HepG2 (cell line): ENCODE results near the gene THAP5. TPM values are rescaled to one million over a fixed set of nuclear protein-coding genes. Genes with fewer than 3 reads are reported as not detected.

ENCODE experiments used
- CBX2 ChIP-seq, 2 experiments: fragments of 200-600 bp in 1 of 2; sonication (generic); formaldehyde crosslinking in 1 of 2; IDR thresholded peaks; 2 replicates each; pipeline versions ENCODE4 v1.7.0 to v1.8.1; 2018 to 2022; ENCODE audit warnings: low read depth in 2 of 2, low read length in 1 of 2, mild to moderate bottlenecking in 1 of 2, missing genetic modification reagents in 1 of 2
- FIP1L1 ChIP-seq: fragments of 200-400 bp; formaldehyde crosslinking; IDR thresholded peaks from 2 replicates; pipeline ENCODE4 v1.6.1; 2018; ENCODE audit warnings: low read depth, mild to moderate bottlenecking, low read length, moderate library complexity, borderline replicate concordance; ENCODE audit not compliant: insufficient read depth
- MED13 ChIP-seq: sonication (generic); formaldehyde crosslinking; IDR thresholded peaks from 2 replicates; pipeline ENCODE4 v1.5.0; 2020; ENCODE audit warnings: missing genetic modification reagents
- MXD4 ChIP-seq: IDR thresholded peaks from 2 replicates; pipeline ENCODE4 v1.6.1; 2016; ENCODE audit warnings: mild to moderate bottlenecking, missing biosample characterization, missing genetic modification reagents
- NR2F6 ChIP-seq, 2 experiments: IDR thresholded peaks; 2 replicates each; pipeline ENCODE4 v1.6.1; 2016; ENCODE audit warnings: antibody characterized with exemption in 1 of 2, mild to moderate bottlenecking in 1 of 2
- NR3C1 ChIP-seq: sonication (generic); formaldehyde crosslinking; IDR thresholded peaks from 2 replicates; pipeline ENCODE4 v1.4.0; 2020; ENCODE audit warnings: missing genetic modification reagents
- PPARG ChIP-seq: conservative IDR thresholded peaks from 2 replicates; pipeline ENCODE4 v1.6.1; 2016; ENCODE audit warnings: missing biosample characterization, missing genetic modification reagents
- RBM22 ChIP-seq: fragments of 200-400 bp; formaldehyde crosslinking; optimal IDR thresholded peaks from 2 replicates; pipeline ENCODE3; 2017; ENCODE audit warnings: mild to moderate bottlenecking, low read length, moderate library complexity
- SIX4 ChIP-seq: sonication (generic); formaldehyde crosslinking; IDR thresholded peaks from 2 replicates; pipeline ENCODE4 v1.4.0; 2020; ENCODE audit warnings: missing genetic modification reagents
- TRAFD1 ChIP-seq: sonication (generic); formaldehyde crosslinking; IDR thresholded peaks from 2 replicates; pipeline ENCODE4 v1.5.1; 2020; ENCODE audit warnings: missing genetic modification reagents, mild to moderate bottlenecking, borderline replicate concordance
- YY1 ChIP-seq: IDR thresholded peaks from 2 replicates; pipeline ENCODE4 v1.6.1; 2011; ENCODE audit warnings: low read length, low read depth, moderate library complexity, mild to moderate bottlenecking; ENCODE audit not compliant: insufficient read depth, insufficient replicate concordance
- ZBTB3 ChIP-seq: sonication (generic); formaldehyde crosslinking; IDR thresholded peaks from 2 replicates; pipeline ENCODE4 v1.4.0; 2020; ENCODE audit warnings: low read depth, mild to moderate bottlenecking, moderate library complexity, missing genetic modification reagents, borderline replicate concordance
- ZFAT ChIP-seq: sonication (generic); formaldehyde crosslinking; conservative IDR thresholded peaks from 2 replicates; pipeline ENCODE4 v1.8.1; 2023; ENCODE audit warnings: missing genetic modification reagents, inconsistent platforms
- ZFP37 ChIP-seq: sonication (generic); formaldehyde crosslinking; IDR thresholded peaks from 2 replicates; pipeline ENCODE4 v1.4.0; 2020; ENCODE audit warnings: missing genetic modification reagents, borderline replicate concordance
- ZNF180 ChIP-seq: sonication (generic); formaldehyde crosslinking; IDR thresholded peaks from 2 replicates; pipeline ENCODE4 v1.4.0; 2020; ENCODE audit warnings: low read depth, missing genetic modification reagents, borderline replicate concordance
- ZNF501 ChIP-seq: sonication (generic); formaldehyde crosslinking; IDR thresholded peaks from 2 replicates; pipeline ENCODE4 v1.5.1; 2020; ENCODE audit warnings: mild to moderate bottlenecking, moderate library complexity, missing genetic modification reagents
- polyA plus RNA-seq, 8 experiments: library from polyadenylated mRNA; depleted of rRNA in 3 of 8; stranded (reverse) in 7 of 8; unstranded in 1 of 8; fragments of >200 nt; fragmentation: Illumina TruSeq in 4 of 8; extraction: Trizol in 4 of 8; gene quantifications; 2 replicates each; pipeline versions ENCODE4 v1.2.1 to v1.2.3, GENCODE V29; 2011 to 2016; ENCODE audit warnings: low read depth in 4 of 8, missing spikeins in 1 of 8, mixed read lengths in 1 of 8; ENCODE audit not compliant: insufficient read depth in 1 of 8
- total RNA-seq, 5 experiments: library from RNA; depleted of rRNA; stranded (reverse); fragments of >200 nt; fragmentation: Illumina TruSeq; extraction: Trizol; gene quantifications; 2 replicates each; pipeline ENCODE4 v1.2.3, GENCODE V29; 2016; ENCODE audit warnings: low read depth in 1 of 5
- TF ChIP-seq, protein P1 (sequence below): sonication (generic); formaldehyde crosslinking; IDR thresholded peaks from 2 replicates; pipeline ENCODE4 v1.4.0; 2020; ENCODE audit warnings: missing genetic modification reagents
- TF ChIP-seq, protein P2 (sequence below): sonication (generic); formaldehyde crosslinking; IDR thresholded peaks from 2 replicates; pipeline ENCODE4 v1.5.1; 2020; ENCODE audit warnings: missing genetic modification reagents, mild to moderate bottlenecking, borderline replicate concordance
- TF ChIP-seq, protein P3 (sequence below): sonication (generic); formaldehyde crosslinking; IDR thresholded peaks from 2 replicates; pipeline ENCODE4 v1.4.0; 2020; ENCODE audit warnings: mild to moderate bottlenecking, missing genetic modification reagents

Gene THAP5
- total and polyA plus RNA-seq, 2 of the 13 experiments (the other 11 are each of a cell fraction or from before 2014, with no cell fraction given), result 3.6 to 11.8 TPM

GRCh38 chr7:108569381-108570145 is at the start of gene THAP5, which contains the start of gene DNAJB9 (continued):
- TF ChIP-seq, protein P1, sequence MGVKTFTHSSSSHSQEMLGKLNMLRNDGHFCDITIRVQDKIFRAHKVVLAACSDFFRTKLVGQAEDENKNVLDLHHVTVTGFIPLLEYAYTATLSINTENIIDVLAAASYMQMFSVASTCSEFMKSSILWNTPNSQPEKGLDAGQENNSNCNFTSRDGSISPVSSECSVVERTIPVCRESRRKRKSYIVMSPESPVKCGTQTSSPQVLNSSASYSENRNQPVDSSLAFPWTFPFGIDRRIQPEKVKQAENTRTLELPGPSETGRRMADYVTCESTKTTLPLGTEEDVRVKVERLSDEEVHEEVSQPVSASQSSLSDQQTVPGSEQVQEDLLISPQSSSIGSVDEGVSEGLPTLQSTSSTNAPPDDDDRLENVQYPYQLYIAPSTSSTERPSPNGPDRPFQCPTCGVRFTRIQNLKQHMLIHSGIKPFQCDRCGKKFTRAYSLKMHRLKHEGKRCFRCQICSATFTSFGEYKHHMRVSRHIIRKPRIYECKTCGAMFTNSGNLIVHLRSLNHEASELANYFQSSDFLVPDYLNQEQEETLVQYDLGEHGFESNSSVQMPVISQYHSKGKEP (CRISPR knock-in tag), result no peak; the same call in 1 of the 2 replicates
- TF ChIP-seq MXD4 (CRISPR knock-in tag) (peak; percentile 87), NR2F6 (IDR thresholded peaks at IDR 0.05) (no peak), NR2F6 (CRISPR knock-in tag; IDR thresholded peaks at IDR 0.05) (0 out of 2 replicates have a peak, but pooled peaks have one; percentile 12), PPARG (peak; percentile 43; the same call in 1 of the 2 replicates), ZNF501 (CRISPR knock-in tag) (peak; percentile 98), RBM22 (no peak), CBX2 (IDR thresholded peaks at IDR 0.05; ENCODE audit: low read depth, low read length) (no peak), CBX2 (CRISPR knock-in tag; IDR thresholded peaks at IDR 0.05; ENCODE audit: low read depth) (no peak), ZBTB3 (no peak; the same call in 1 of the 2 replicates), ZNF180 (CRISPR knock-in tag) (no peak), FIP1L1 (peak; percentile 74; the same call in 1 of the 2 replicates), ZFP37 (peak; percentile 89), NR3C1 (CRISPR knock-in tag) (no peak), TRAFD1 (no peak), ZFAT (CRISPR knock-in tag) (no peak; the same call in 1 of the 2 replicates), MED13 (CRISPR knock-in tag) (peak; percentile 92), SIX4 (CRISPR knock-in tag) (no peak), YY1 (no peak)
- TF ChIP-seq, protein P2, sequence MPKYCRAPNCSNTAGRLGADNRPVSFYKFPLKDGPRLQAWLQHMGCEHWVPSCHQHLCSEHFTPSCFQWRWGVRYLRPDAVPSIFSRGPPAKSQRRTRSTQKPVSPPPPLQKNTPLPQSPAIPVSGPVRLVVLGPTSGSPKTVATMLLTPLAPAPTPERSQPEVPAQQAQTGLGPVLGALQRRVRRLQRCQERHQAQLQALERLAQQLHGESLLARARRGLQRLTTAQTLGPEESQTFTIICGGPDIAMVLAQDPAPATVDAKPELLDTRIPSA (CRISPR knock-in tag), result no peak; the same call in 1 of the 2 replicates
- TF ChIP-seq, protein P3, sequence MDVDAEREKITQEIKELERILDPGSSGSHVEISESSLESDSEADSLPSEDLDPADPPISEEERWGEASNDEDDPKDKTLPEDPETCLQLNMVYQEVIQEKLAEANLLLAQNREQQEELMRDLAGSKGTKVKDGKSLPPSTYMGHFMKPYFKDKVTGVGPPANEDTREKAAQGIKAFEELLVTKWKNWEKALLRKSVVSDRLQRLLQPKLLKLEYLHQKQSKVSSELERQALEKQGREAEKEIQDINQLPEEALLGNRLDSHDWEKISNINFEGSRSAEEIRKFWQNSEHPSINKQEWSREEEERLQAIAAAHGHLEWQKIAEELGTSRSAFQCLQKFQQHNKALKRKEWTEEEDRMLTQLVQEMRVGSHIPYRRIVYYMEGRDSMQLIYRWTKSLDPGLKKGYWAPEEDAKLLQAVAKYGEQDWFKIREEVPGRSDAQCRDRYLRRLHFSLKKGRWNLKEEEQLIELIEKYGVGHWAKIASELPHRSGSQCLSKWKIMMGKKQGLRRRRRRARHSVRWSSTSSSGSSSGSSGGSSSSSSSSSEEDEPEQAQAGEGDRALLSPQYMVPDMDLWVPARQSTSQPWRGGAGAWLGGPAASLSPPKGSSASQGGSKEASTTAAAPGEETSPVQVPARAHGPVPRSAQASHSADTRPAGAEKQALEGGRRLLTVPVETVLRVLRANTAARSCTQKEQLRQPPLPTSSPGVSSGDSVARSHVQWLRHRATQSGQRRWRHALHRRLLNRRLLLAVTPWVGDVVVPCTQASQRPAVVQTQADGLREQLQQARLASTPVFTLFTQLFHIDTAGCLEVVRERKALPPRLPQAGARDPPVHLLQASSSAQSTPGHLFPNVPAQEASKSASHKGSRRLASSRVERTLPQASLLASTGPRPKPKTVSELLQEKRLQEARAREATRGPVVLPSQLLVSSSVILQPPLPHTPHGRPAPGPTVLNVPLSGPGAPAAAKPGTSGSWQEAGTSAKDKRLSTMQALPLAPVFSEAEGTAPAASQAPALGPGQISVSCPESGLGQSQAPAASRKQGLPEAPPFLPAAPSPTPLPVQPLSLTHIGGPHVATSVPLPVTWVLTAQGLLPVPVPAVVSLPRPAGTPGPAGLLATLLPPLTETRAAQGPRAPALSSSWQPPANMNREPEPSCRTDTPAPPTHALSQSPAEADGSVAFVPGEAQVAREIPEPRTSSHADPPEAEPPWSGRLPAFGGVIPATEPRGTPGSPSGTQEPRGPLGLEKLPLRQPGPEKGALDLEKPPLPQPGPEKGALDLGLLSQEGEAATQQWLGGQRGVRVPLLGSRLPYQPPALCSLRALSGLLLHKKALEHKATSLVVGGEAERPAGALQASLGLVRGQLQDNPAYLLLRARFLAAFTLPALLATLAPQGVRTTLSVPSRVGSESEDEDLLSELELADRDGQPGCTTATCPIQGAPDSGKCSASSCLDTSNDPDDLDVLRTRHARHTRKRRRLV (CRISPR knock-in tag), result peak; percentile 89
